K562 treated with DMSO at 1 percent for 4 hours (cell line): ENCODE data around the gene MAP7D3. TPM values are rescaled to one million over a fixed set of nuclear protein-coding genes. Genes with fewer than 3 reads are reported as not detected.

Experiments used
- total RNA-seq: library from RNA; unstranded; fragments of 300-600 nt; gene quantifications from 2 replicates; pipeline ENCODE4 v1.2.3, GENCODE V29; 2022; ENCODE audit not compliant: insufficient read depth

Gene MAP7D3, protein sequence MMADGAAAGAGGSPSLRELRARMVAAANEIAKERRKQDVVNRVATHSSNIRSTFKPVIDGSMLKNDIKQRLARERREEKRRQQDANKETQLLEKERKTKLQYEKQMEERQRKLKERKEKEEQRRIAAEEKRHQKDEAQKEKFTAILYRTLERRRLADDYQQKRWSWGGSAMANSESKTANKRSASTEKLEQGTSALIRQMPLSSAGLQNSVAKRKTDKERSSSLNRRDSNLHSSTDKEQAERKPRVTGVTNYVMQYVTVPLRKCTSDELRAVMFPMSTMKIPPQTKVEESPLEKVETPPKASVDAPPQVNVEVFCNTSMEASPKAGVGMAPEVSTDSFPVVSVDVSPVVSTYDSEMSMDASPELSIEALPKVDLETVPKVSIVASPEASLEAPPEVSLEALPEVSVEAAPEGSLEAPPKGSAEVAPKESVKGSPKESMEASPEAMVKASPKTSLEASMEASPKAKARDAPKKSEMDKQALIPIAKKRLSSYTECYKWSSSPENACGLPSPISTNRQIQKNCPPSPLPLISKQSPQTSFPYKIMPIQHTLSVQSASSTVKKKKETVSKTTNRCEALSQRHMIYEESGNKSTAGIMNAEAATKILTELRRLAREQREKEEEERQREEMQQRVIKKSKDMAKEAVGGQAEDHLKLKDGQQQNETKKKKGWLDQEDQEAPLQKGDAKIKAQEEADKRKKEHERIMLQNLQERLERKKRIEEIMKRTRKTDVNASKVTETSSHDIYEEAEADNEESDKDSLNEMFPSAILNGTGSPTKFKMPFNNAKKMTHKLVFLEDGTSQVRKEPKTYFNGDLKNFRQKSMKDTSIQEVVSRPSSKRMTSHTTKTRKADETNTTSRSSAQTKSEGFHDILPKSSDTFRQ
- total RNA-seq = 4.3 and 11.3 TPM in 2 replicates

DNA sequence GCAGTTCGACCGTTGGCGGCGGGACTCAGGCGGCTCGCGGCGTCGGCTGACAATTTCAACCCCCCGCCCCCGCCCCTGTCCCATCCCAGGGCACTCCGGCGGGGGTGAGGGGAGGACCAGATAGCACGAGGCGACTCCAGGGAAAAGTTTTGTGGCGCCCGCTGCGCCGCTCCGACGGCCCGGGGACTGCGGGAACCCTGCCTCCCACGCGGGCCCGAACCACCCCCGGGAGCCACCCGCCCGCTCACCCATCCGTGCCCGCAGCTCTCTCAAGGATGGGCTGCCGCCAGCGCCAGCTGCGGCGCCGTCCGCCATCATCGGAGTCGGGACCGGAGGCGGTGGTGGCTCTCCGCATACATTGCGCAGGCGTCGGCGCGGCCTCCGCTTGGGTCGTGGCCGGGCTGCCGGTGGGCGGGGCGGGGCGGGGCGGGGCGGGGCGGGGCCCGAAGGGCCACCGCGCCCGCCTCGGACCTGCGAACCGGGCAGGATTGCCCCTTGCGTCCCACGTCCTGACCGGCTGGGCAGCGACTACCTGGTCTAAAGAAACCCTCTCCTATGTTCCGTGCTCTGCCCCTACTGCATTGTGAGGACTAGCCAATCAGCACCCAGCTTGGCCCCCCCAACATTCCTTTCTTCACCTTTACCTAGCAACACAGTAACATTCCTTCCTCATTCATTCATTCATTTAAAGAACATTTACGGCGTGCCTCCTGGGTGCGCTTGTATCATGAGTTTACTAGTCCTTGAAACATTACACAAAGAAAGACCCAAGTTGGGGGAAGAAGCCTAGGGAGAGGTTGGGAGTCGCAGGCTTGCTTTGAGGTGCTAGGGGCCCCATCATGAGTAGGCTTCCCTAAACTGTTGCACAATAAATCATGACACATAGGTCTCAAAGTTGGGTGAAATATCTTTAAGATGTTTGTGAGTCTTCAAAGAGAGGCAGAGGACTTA lies at the start of gene MAP7D3:
Gene MAP7D3, minus strand, starts transcription at position 360 of the 951 bp plus-strand sequence. Its CDS starts 42 bp downstream, at position 318.

DNA sequence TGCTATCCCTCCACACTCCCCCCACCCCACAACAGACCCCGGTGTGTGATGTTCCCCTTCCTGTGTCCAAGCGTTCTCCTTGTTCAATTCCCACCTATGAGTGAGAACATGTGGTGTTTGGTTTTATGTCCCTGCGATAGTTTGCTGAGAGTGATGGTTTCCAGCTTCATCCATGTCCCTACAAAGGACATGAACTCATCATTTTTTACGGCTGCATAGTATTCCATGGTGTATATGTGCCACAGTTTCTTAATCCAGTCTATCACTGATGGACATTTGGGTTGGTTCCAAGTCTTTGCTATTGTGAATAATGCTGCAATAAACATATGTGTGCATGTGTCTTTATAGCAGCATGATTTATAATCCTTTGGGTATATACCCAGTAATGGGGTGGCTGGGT lies 49.5 kb upstream of the MAP7D3 start, which contains the start of gene ADGRG4:
Gene ADGRG4, plus strand, starts transcription at position 243 of the 400 bp plus-strand sequence. CDS start 7,815 bp downstream, outside the sequence.

Other genes starting within 250 kb of the MAP7D3 start
- 0.62 and 1.2 TPM in 2 replicates for gene FHL1, start 103.9 kb downstream of the MAP7D3 start, total RNA-seq
- not detected in 2 replicates for gene ADGRG4, start 49.6 kb upstream of the MAP7D3 start, total RNA-seq
- not detected in 2 replicates for gene BRS3, start 236.5 kb upstream of the MAP7D3 start, total RNA-seq
- gene HTATSF1, start 246.2 kb upstream of the MAP7D3 start, total RNA-seq = 30.1 and 42.4 TPM in 2 replicates